NCI-H345 treated with DMSO at 0.1 percent for 48 hours (cell line): ENCODE results near the gene LRP8.

Source experiments
- DNase-seq: peaks from one replicate; lab custom pipeline; 2025; ENCODE audit not compliant: unreplicated experiment; lab: John Stamatoyannopoulos, UW

The LRP8 gene

DNA sequence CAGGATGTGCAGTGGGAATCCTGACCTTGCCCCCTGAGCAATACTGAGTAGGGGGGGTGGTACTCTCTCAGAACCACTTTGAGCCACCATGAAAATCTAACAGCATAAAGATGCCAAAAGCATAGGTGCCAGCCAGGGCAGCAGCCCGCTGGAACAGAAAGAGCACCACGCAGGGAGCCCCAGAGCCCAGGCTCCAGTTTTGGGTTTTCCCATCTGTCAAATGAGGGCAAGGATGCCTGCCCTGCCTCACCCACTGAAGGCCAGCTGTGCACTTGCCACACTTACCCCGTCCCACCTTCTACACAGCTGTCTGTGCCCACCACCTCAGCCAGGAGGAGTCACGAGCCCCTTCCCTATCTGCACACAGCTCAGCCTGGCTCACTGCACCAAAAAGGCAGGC, 20.8 kb downstream of the LRP8 start:
- DNase-seq: no peak

DNA sequence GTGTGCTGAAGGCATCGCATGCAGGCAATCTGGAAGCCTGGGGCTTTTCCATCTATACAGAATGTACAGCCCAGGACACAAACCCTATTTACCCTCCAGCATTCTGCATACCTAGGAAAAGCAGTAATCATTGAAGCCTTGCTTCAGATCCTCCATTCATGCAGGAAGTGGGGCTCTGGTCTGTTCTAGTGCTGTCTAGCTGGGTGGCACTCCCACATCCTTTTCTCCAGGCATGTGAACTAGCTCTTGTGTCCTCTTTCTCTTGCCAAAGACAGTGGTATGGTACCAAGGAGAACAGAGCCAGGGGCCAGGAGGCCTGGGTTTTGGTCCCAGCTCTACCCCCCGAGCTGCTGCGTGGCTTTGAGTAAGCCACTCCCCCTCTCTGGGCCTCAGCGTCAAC, 21.7 kb downstream of the LRP8 start:
- no peak for DNase-seq

DNA sequence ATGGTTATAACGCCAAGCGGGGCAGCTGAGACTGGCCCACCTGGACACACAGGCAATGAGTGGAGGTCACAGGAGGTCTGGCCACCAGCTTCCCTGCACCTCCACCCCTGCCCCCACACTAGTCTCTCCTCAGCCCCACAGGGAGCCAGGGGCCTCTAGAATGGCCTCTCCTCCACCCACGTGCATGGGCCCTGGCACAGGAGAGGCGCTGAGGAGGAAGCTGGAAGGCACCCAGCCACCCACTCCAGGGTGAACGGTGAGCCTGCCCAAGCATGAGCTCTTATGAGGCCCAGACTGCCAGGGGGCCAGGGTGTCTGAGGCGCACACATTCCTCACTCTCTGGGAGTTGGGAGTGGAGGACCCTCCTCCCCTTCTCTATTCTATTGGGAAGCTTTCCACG, 22.2 kb downstream of the LRP8 start:
- DNase-seq: no peak

DNA sequence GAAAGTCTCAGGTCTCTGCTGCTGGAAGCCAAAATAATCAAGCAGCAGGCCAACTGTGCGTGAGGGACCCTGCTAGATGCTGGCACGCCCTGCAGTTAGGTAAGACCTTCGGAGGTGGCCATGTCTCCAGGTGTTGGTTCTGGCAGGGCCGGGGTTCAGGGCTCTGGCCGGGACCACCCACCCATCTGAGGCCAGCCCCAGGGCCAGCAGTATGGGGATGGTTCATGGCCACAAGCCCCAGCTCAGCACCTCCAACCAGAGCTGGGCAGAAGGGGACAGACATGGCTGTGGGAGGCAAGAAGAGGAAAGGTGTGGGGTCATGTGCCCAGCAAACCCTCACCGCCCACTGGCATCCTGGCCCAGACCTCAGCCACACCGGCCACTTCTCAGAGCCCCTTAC, 23.3 kb downstream of the LRP8 start:
- no peak for DNase-seq

DNA sequence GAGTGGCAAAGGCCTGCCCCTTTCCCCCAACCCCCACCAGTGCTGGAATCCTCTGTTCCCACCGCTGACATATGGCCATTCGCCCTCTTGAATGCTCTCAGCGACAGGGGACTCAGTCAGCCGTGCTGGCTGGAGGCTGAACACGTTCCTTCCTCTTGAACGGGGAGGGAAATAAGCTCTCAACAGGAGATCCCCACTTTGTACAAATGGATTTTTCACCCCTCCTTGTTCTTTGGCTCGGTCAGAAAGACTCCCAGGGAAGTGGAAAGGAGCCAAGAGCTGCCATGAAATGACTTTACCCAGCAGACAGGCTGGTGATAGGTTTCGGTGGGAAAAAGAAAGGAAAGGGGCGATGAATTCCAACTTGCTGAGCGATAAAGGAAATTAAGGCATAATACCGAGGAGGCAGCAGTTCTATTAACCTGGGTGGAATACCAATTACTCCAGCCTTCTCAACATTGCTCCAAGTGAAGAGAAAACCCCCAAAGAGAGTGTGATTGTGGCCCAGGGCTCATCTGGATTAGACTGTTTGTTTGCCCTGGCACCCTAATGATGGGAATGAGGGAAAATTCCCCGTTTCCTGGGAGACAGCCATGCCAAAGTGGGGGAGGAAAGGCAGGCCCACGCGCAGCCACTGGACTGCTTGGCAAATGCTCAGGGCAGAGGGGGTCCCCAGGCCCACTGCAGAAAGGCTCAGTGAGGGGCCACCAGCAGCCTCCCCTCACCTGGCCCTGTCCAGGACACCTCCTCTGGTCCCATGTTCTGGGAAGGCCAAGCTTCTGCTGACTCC, 23.9 kb downstream of the LRP8 start:
- no peak for DNase-seq

DNA sequence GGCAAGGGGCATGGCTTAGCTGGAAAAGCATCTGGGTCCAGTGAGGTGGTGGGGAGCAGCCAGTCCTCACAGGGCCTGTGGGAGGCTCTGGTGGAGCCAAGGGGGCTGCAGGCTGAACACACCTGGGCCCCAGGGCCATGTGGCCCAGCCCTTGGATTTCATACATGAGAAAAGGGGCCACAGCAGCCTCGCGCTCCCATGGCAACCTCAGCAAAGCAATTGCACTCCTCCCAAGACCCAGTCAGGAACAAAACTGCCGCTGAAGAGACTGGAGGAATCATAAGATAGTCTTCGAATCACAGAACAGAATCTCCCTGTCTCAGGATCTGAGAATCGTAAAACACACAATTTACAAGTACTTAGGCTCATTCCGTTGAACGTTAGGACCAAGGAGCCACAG, 24.6 kb downstream of the LRP8 start:
- DNase-seq: no peak

DNA sequence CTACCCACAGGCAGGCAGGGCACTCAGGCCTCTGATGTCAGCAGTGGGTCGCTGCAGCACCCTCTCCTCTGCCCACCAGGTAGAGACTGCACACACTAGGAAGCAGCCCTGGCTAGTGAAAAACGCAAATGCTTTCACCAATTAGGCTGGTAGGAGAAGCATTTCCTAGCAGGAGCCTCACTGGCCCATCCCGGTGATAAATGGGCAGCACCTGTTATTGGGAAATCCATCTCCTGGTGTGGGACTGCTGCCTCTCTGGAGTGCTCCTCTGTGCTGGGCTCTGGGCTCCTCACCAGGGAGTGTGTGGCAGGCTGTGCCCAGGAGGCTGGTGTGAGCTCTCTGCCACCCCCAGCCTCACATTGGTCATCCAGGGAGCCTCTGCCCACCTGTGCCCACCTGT, 28.6 kb downstream of the LRP8 start:
- no peak for DNase-seq

DNA sequence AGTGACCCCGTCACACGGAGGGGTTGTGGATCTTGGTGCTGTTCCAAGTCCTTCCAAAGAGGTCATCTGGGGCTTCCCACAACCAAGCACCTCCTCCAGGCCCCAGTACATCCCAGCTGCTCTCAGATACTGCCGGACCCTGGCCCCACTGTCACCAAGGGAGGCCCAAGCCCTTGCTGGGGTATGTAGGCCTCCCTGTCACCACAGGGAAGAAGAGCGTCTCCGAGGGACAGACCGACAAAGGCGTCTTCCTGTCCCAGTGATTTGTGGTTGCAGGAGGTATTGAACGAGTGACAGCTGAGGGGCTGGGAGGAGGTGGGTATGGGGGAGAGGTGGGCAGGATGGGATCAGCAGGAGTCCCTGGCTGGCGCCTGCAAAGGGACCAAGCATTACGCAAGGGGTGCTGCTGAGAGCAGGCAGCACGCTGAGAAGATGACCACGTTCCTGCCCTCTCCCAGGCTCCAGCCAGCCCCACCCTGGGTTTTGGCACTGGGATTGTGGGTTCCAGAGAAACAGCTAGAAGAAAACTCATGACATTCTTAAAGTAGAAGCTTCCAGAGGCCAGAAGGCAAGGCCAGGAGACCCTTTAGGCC, 29.7 kb downstream of the LRP8 start:
- no peak for DNase-seq

DNA sequence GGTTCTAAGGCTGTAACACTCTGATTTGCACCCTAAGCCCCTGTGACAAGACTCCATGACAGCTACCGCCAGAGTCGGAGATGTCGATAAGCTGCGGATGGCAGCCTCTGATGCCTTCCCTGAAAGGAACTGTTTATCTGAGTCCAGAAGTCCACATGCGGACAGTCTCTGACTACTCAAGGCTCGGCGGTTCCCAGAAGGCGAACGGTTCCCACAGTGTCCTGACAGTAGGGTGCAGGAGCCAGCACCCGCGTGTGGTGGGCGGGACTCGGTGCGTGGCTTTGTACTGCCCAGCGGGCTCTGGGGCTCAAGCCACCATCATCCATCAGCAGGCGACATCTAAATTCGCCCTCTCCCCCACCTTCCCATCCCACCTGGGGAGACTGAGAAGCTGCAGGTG, 30.7 kb downstream of the LRP8 start:
- no peak for DNase-seq

DNA sequence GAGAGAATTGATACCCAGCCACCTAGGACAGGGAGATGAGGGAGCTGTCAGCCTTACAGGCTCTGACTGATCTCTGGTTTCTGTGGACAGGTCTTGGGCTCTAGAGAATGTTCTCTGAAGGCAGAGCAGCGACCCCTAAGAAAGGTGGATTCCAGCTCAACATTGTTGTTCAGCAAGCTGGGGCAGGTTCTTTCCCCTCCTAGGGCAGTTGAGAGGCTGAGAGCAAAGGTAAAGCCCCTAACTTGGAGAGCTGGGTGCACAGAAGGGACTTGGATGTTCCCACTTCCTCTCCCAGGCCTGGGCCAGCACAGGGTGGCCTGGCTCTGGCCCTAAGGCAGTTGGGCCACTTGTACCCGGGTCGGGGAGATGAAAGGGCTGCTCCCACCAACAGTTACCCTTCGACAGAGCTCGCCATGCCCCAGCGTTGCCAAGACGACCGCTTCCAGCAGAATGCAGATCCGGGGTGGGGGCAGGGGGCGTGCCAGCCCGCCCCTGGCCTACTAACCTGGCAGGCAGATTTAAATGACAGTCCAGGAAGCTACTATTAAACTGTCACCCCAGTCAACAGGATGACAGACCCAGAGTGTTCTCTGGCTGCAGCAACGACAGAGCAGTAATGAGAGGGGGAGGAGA, 31.6 kb downstream of the LRP8 start:
- DNase-seq: no peak

DNA sequence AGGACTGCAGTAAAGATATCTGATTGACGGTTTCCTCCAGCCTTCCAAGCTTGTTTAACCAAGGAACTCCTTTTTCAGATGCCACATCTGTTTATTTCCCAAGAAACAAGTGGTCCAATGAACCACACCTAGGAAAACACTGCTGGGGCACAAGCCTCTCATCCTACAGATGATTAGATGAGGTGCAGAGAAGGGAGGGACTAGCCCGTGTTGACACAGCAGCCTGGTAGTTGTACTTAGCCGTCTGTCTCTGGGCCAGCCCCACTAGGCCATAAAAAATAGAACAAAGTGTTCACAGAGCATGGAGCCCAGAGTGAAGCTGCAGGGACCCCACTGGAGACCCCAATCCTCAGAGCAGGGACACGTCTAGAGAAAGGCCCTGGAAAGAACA, 32.1 kb downstream of the LRP8 start:
- no peak for DNase-seq

DNA sequence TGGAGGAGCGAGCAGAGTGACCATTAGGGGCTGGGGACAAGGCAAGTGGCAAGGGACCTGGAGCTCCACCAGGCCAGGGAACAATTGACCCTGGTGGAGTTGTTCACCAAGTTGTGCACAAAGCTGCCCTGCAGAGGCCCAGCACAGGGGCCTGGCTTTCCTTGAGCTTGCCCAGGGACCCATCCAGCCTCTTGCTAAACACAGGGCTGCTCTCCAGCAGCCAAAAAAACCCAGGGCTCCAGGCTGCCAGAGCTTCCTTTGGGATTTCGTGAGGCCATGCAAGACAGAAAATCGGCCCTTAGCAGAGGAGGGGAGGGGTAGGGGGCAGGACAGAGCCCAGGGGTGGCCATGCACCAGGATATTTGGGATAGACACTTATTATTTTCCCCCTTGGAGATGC, 32.6 kb downstream of the LRP8 start:
- DNase-seq: no peak

DNA sequence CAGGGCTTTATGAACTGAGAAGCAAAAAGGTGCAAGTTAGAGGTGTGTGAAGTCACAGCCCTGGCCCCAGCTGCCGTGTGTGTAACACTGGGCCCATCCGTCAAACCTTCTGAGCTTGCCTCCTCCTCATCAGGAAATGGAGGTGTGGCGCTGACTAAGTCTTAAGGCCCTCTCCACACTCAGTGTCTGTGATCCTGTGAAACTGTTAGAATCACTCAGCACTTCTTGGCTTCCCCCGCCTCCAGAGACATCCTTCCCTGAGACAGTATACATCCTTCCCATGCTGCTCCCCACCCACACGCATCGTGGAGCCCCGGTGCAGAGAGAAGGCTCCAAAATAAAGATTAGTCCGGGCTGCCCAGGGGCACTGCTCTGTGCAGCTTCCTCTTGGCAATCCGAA, 33.3 kb downstream of the LRP8 start:
- DNase-seq: no peak

DNA sequence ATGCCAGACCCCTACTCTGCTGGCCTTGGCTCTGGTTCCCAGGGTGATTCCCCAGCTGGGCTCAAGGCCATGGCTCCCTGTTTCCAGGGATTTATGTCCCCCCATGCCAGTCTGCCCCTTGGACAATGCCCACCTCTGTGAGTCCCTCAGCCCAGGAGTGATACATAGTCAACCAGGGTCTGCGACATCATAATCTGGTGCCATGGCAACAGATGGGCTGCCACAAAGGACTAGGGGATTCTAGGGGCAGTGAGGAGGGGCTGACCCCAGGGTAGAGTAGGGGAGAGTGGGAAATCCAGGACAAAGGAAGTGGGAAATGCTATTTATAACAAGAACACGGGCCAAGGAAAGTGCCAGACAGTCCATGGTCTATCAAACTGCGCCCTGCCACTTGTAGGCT, 33.8 kb downstream of the LRP8 start:
- DNase-seq: no peak

DNA sequence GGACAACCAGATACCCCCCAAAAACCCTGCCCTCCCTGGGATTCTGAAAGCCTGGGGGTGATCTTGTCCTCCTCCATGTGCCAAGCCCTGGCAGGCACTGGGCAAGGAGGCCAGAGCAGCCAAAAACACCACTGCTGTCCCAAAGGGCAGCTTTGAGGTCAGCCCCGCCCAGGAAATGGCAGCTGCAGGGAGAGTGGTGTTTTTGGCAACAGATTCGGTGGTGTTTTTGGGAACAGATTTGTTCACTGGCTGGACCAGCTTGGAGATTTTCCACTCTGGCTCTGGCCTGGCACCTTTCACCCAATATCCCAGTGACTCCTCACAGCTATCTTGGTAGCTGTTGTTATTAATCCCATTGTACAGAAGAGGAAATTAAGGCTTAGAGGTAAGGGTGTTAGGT, 34.7 kb downstream of the LRP8 start:
- no peak for DNase-seq

DNA sequence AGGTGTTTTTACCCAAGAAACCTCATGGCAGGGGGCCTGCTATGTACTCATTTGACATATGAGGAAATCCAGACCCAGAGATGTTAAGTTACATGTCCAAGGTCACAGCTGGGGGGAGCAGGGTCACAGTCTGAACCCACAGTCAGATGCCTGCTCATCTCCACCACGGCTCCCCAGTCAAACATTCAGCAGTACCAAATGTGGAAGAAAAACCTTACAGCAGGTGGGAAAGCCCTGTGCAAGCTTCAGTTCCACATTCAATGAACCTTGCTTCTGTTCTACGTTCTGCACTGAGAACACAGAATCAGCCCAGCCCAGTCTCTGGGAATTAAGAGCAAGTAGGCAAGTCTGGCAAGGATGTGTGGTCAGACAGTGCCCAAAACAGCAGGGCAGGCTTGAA, 35.2 kb downstream of the LRP8 start:
- no peak for DNase-seq

DNA sequence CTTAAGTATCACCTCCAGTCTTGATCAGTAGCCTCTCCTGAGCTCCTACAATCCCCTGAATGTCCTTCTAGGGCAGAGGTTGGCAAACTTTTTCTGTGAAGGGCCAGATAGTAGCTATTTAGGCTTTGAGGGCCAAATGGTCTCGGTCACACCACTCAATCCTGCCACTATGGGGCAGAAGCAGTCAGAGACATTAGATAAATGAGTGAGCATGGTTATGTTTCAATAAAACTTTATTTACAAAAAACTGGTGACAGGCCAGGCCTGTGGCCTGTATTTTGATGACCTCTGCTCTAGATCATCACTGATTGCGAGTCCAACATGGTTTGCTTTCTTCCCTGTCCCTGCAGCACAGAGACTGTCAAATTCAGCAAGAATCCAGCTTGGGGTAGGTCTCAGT, 36.3 kb downstream of the LRP8 start:
- DNase-seq: no peak

DNA sequence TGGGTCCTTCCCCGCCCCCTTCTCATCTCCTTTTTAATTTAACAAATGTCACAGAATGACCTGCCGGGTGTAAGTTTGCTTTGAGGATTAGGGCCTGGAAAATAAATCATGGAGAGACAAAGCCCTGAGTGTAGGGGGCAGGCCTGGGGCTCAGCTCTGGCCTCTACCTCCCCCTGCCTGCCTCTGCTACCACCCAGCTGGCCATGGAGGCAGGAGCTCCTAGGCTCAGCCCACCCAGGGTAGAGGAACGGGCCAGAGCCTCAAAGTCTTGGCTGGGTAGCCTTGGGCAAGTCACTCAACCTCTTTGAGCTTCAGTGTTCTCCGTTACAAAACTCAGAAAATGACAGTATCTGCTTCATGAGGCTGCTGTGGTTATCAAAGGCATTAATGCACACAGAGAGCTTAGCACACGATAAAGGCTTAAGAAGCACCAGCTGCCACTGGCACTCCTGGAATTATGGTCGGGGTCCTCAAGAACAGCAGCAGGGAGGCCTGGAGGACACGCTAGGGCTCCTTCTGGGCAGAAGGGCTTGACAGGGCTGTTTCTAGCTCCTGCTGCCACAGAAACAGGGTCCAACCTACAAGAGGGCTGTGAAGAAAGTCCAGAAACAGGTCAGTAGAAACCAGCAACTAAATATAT, 39.0 kb downstream of the LRP8 start:
- DNase-seq: no peak

DNA sequence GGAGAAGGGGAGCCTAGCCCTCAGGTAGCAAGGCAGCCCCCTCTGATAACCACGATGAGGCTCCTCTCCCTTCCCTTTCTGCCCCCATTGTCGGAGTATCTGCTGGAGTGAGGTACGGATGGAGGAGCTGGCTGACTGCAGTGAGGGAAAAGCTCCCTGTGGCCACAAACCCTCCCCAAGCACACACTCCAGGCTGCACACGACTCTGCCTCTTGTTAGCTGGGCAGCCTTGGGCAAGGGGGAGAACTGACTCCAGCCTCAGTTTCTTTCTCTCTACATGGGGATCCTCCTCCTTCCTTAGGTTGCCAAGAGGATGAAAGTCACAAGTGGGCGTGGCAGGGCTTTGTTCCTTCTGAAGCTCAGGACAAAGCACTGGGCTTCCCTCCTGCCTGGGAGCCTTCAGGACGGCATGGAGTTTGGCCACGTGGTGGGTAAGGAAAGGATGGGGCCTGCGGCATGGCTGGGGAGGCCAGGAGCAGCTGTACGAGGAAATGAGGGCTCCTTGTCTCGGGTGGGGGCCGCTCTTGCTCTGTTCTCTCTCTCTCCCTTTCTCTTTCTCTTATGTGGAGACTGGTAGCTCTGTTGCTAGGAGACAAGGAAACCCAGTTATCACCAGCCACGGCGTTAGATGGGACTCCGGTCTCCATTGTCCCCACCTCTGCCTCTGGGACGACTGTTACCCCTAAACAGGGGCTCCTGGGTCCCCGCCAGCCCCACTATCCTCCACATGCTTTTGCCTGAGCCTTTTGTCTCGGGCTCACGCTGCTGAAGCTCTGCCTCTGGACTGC, 39.7 kb downstream of the LRP8 start:
- no peak for DNase-seq

DNA sequence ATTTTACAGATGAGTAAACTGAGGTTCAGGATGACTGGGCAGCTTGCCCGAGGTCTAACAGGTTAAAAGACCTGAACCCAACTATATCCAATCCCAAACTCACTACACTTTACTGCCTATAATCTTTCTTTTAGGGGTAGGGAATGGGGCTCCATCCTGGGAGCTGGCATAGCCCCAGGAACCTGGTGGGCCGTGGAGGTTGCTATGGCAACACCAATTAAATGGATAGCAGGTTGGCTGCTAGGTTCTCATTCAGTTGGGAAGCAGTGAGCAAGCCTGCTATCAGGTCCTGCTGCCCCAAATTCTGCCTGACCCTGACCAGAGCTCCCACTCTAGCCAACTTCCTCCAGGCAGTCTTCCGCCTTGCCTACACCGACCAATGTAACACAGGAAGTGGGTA, 40.9 kb downstream of the LRP8 start:
- DNase-seq: no peak

DNA sequence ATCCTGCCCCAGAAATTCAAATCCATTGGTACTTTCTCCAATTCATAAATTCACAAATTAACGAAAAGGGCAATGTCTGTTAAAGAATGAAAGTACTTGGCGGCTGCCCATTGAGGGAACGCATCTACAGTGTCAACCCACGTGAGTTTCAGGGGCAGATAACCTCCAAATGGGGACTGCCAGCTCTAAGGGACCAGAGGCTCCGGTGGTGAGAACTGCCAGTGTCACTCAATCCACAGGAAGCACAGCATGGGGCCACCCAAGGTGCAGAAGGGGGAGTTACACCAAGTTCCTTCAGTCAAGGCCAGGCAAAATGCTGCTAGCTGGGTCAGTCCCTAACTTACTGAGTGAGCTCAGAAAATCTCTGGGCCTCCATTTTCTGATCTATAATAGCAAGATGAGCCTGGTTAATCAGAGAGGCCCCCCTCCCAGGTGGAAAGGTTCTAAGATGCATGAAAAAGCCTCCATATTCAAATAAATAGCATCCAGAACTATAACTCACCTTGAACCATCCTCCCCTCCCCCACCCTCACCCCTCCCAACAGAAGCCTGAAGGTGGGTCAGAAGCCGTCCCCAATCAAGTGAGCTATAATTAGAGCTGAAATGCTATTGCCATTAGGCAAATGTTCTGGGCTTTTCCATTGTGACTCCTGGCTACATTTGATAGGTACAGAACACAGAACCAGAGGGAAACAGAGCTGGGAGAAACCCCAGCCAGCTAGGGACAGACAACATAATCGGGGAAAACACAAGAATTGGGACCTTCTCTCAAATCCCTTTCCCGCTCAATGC, 41.7 kb downstream of the LRP8 start:
- DNase-seq: no peak
